HepG2 (cell line): ENCODE measurements around the gene LILRB3. TPM values are rescaled to one million over a fixed set of nuclear protein-coding genes. Genes with fewer than 3 reads are reported as not detected.
A peak's percentile ranks its signal among the peaks of the same experiment; 100 is the strongest.

ENCODE experiments used
- ATAC-seq: fragments of 200-7000 bp; cut with Tn5 transposase; 3 replicates; pipeline ENCODE4 v1.9.1; 2020; ENCODE audit warnings: mild to moderate bottlenecking, moderate library complexity
- BruUV-seq: library from RNA; stranded (reverse); fragments of 400-500 nt; replicated peaks from 2 replicates; lab custom pipeline; 2021; lab: Mats Ljungman, UMichigan
- CTCF ChIA-PET: fragments of 300-600 bp; formaldehyde crosslinking; extraction: SDS; loops from one replicate; lab custom pipeline; 2021; ENCODE audit warnings: low total read pairs, inconsistent platforms, low intra/inter-chr PET ratio; lab: Yijun Ruan, JAX
- POLR2A ChIA-PET: fragments of 350-600 bp; sonication (Branson Sonifier 250); formaldehyde crosslinking; loops from one replicate; lab custom pipeline; 2020; ENCODE audit warnings: antibody characterized with exemption, inconsistent platforms; lab: Yijun Ruan, JAX
- DNase-seq: peaks from one replicate; pipeline ENCODE4 v3.0.0-alpha.2; 2015; ENCODE audit warnings: low spot score
- FAIRE-seq: peaks from 3 replicates; lab custom pipeline; 2011; peaks lifted over from hg19 to GRCh38; lab: Jason Lieb, UNC
- H2AFZ ChIP-seq: one replicate; pipeline ENCODE4 v1.6.1; 2011; ENCODE audit warnings: low read length, inconsistent platforms
- H3K27ac ChIP-seq: fragments of 300-600 bp; 3 replicates; pipeline ENCODE4 v1.8.0; 2011; ENCODE audit warnings: mixed run types, mild to moderate bottlenecking, mixed read lengths, low read length, inconsistent platforms; ENCODE audit not compliant: insufficient read depth; ENCODE audit errors: extremely low read length
- H3K27me3 ChIP-seq, 2 experiments: fragments of 200-600 bp in 1 of 2; 2 replicates in 1 of 2; 3 replicates in 1 of 2; pipeline versions ENCODE4 v1.6.0 to v1.8.0; 2011; ENCODE audit warnings: low read length in 2 of 2, mild to moderate bottlenecking in 2 of 2, moderate library complexity in 2 of 2, inconsistent platforms in 1 of 2; ENCODE audit not compliant: insufficient read depth in 2 of 2, control insufficient read depth in 1 of 2
- H3K36me3 ChIP-seq, 2 experiments: fragments of 200-600 bp in 1 of 2; replicated peaks in 1 of 2; 2 replicates in 1 of 2; 3 replicates in 1 of 2; pipeline versions ENCODE4 v1.5.1 to v1.8.0; 2011; ENCODE audit warnings: low read length in 2 of 2, inconsistent platforms in 1 of 2; ENCODE audit not compliant: insufficient read depth in 2 of 2, control insufficient read depth in 1 of 2
- H3K4me1 ChIP-seq: 2 replicates; pipeline ENCODE4 v1.5.1; 2012; ENCODE audit warnings: low read length, inconsistent platforms; ENCODE audit not compliant: insufficient read depth
- H3K4me2 ChIP-seq: 2 replicates; pipeline ENCODE4 v1.6.0; 2011; ENCODE audit warnings: low read depth, low read length, inconsistent platforms
- H3K4me3 ChIP-seq, 3 experiments: fragments of 200-600 bp in 1 of 3; sonication (generic), shearing (Covaris generic) in 1 of 3; replicated peaks in 1 of 3; 2 replicates each; pipeline ENCODE4 v1.5.1; 2011 to 2016; ENCODE audit warnings: low read length in 3 of 3, inconsistent platforms in 2 of 3, low read depth in 2 of 3, mild to moderate bottlenecking in 2 of 3, control low read depth in 1 of 3, mixed read lengths in 1 of 3; ENCODE audit not compliant: insufficient read depth in 1 of 3
- H3K79me2 ChIP-seq: one replicate; pipeline ENCODE4 v1.6.1; 2011; ENCODE audit warnings: low read length, inconsistent platforms; ENCODE audit not compliant: insufficient read depth
- H3K9ac ChIP-seq: 2 replicates; pipeline ENCODE4 v1.6.0; 2011; ENCODE audit warnings: mild to moderate bottlenecking, low read depth, low read length, inconsistent platforms; ENCODE audit not compliant: insufficient read depth
- H3K9me3 ChIP-seq: 2 replicates; pipeline ENCODE4 v1.5.1; 2012; ENCODE audit warnings: mild to moderate bottlenecking, low read length
- H4K20me1 ChIP-seq: 2 replicates; pipeline ENCODE4 v1.6.0; 2011; ENCODE audit warnings: inconsistent platforms, mild to moderate bottlenecking, low read length, moderate library complexity; ENCODE audit not compliant: insufficient read depth
- IRF1 ChIP-seq: sonication (generic); formaldehyde crosslinking; IDR thresholded peaks from 2 replicates; pipeline ENCODE4 v1.4.0; 2020; ENCODE audit warnings: low read depth, mild to moderate bottlenecking, missing genetic modification reagents
- PHF8 ChIP-seq: sonication (generic); formaldehyde crosslinking; IDR thresholded peaks from 2 replicates; pipeline ENCODE4 v1.5.0; 2020; ENCODE audit warnings: missing genetic modification reagents
- SIN3A ChIP-seq: IDR thresholded peaks from 2 replicates; pipeline ENCODE4 v1.6.1; 2011; ENCODE audit warnings: low read depth, mild to moderate bottlenecking, control low read depth, low read length, borderline replicate concordance
- SP2 ChIP-seq: sonication (generic); formaldehyde crosslinking; IDR thresholded peaks from 2 replicates; pipeline ENCODE4 v1.5.1; 2020; ENCODE audit warnings: mild to moderate bottlenecking, missing genetic modification reagents
- STAT5B ChIP-seq: sonication (generic); formaldehyde crosslinking; IDR thresholded peaks from 2 replicates; pipeline ENCODE4 v1.4.0; 2020; ENCODE audit warnings: missing genetic modification reagents
- TAF15 ChIP-seq: fragments of 200-400 bp; formaldehyde crosslinking; IDR thresholded peaks from one replicate; pipeline ENCODE4 v1.6.1; 2018; ENCODE audit warnings: mild to moderate bottlenecking, low read depth, low read length; ENCODE audit not compliant: poor library complexity, severe bottlenecking
- TEAD3 ChIP-seq: optimal IDR thresholded peaks from 2 replicates; pipeline ENCODE3; 2016; ENCODE audit warnings: borderline replicate concordance
- ZNF687 ChIP-seq: sonication (generic); formaldehyde crosslinking; IDR thresholded peaks from 2 replicates; pipeline ENCODE4 v1.5.1; 2020; ENCODE audit warnings: mild to moderate bottlenecking, missing genetic modification reagents, moderate library complexity
- WGBS: methylation state at CpG from one replicate; pipeline ENCODE4 v1.1.6; 2017; ENCODE audit warnings: low lambda C conversion rate; 5-methylcytosine and 5-hydroxymethylcytosine counted together
- in situ Hi-C: cut with HindIII; loops from 2 replicates; pipeline ENCODE4 v1.10.0; 2017; ENCODE audit warnings: low pct_unique_long_range_greater_than_20kb; ENCODE audit not compliant: extremely low pct_ligation_motif_present
- intact Hi-C: fragments of 100-400 bp; cut with micrococcal nuclease; formaldehyde crosslinking; loops from one replicate; pipeline ENCODE4 v1.10.0; 2022; ENCODE audit not compliant: unreplicated experiment
- polyA plus RNA-seq, 8 experiments: library from polyadenylated mRNA; depleted of rRNA in 3 of 8; stranded (reverse) in 7 of 8; unstranded in 1 of 8; fragments of >200 nt; fragmentation: Illumina TruSeq in 4 of 8; extraction: Trizol in 4 of 8; gene quantifications; 2 replicates each; pipeline versions ENCODE4 v1.2.1 to v1.2.3, GENCODE V29; 2011 to 2016; ENCODE audit warnings: low read depth in 4 of 8, missing spikeins in 1 of 8, mixed read lengths in 1 of 8; ENCODE audit not compliant: insufficient read depth in 1 of 8
- total RNA-seq, 5 experiments: library from RNA; depleted of rRNA; stranded (reverse); fragments of >200 nt; fragmentation: Illumina TruSeq; extraction: Trizol; gene quantifications; 2 replicates each; pipeline ENCODE4 v1.2.3, GENCODE V29; 2016; ENCODE audit warnings: low read depth in 1 of 5
- TF ChIP-seq, protein P1 (sequence below): sonication (generic); formaldehyde crosslinking; IDR thresholded peaks from 2 replicates; pipeline ENCODE4 v1.4.0; 2020; ENCODE audit warnings: missing genetic modification reagents, borderline replicate concordance
- TF ChIP-seq, protein P2 (sequence below): IDR thresholded peaks from 2 replicates; pipeline ENCODE4 v1.6.1; 2016; ENCODE audit warnings: low read depth
- TF ChIP-seq, protein P3 (sequence below): sonication (generic); formaldehyde crosslinking; IDR thresholded peaks from 2 replicates; pipeline ENCODE4 v1.4.0; 2020; ENCODE audit warnings: mild to moderate bottlenecking, missing genetic modification reagents

LILRB3 gene
- total and polyA plus RNA-seq, 2 of the 13 experiments (the other 11 are each of a cell fraction or from before 2014, with no cell fraction given) = 0.22 TPM; not detected in 1

- 0 out of 2 replicates have a peak, but pooled peaks have one; percentile 35 for TF ChIP-seq ZNF687 (CRISPR knock-in tag)
These were observed 11.6 kb downstream of the LILRB3 start (continued) for GRCh38 chr19:54211235-54211634.

GRCh38 chr19:54209811-54210494, 12.9 kb downstream of the LILRB3 start:
- Histone ChIP-seq H4K20me1 (peaks cover 42% of the 10 kb centered on the region), H3K27ac (peak overlapping the region; percentile 80), H3K4me3 (peak overlapping the region; percentile 11 to 55 (median 15); a peak in 4 of 6 replicates), H3K4me1 (peaks cover 68% of the 10 kb centered on the region), H3K4me2 (peak overlapping the region; percentile 83), H3K36me3 (peaks cover 19 to 31% of the 10 kb centered on the region in 2 experiments), H3K9ac (peak overlapping the region; percentile 57), H3K9me3 (no peaks in the 10 kb centered on the region), H2AFZ (no peak overlapping the region), H3K79me2 (peaks cover 12% of the 10 kb centered on the region), H3K27me3 (no peaks in the 10 kb centered on the region)
- ATAC-seq (peak; percentile 73), DNase-seq (peak; percentile 98), FAIRE-seq (peak; percentile 100)
- POLR2A ChIA-PET = interaction anchor here (2.1 to 4.9 kb wide), 4 partner anchors 12 to 73 kb away, joined by 8 to 114 read pairs (median 48); partner anchors contain the start of genes CNOT3, LENG1, MBOAT7 and RPS9
- BruUV-seq = no TSS peak
- under 1% methylated on average over 10 of the region's 10 CpGs for WGBS
- CTCF ChIA-PET = interaction anchor here (0.9 kb wide), 1 partner anchor 22 kb away, joined by 3 read pairs; no protein-coding TSS in a partner anchor
- in situ Hi-C loops (no loop called here), intact Hi-C loops (loop anchor here (2.0 kb wide), 2 partner anchors 19 to 21 kb away; partner anchors contain the start of gene TSEN34)
- TF ChIP-seq TEAD3 (CRISPR knock-in tag) (peak; percentile 78), IRF1 (CRISPR knock-in tag) (no peak), PHF8 (no peak), STAT5B (CRISPR knock-in tag) (no peak), TAF15 (no peak), SP2 (CRISPR knock-in tag) (no peak), SIN3A (peak; percentile 68; the same call in 1 of the 2 replicates)
- TF ChIP-seq, protein P1, sequence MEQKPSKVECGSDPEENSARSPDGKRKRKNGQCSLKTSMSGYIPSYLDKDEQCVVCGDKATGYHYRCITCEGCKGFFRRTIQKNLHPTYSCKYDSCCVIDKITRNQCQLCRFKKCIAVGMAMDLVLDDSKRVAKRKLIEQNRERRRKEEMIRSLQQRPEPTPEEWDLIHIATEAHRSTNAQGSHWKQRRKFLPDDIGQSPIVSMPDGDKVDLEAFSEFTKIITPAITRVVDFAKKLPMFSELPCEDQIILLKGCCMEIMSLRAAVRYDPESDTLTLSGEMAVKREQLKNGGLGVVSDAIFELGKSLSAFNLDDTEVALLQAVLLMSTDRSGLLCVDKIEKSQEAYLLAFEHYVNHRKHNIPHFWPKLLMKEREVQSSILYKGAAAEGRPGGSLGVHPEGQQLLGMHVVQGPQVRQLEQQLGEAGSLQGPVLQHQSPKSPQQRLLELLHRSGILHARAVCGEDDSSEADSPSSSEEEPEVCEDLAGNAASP (CRISPR knock-in tag) = peak; percentile 64; the same call in 1 of the 2 replicates
- TF ChIP-seq, protein P2, sequence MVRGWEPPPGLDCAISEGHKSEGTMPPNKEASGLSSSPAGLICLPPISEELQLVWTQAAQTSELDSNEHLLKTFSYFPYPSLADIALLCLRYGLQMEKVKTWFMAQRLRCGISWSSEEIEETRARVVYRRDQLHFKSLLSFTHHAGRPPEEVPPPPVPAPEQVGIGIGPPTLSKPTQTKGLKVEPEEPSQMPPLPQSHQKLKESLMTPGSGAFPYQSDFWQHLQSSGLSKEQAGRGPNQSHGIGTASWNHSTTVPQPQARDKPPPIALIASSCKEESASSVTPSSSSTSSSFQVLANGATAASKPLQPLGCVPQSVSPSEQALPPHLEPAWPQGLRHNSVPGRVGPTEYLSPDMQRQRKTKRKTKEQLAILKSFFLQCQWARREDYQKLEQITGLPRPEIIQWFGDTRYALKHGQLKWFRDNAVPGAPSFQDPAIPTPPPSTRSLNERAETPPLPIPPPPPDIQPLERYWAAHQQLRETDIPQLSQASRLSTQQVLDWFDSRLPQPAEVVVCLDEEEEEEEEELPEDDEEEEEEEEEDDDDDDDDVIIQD (CRISPR knock-in tag) = peak; percentile 48; the same call in 1 of the 2 replicates
- TF ChIP-seq, protein P3, sequence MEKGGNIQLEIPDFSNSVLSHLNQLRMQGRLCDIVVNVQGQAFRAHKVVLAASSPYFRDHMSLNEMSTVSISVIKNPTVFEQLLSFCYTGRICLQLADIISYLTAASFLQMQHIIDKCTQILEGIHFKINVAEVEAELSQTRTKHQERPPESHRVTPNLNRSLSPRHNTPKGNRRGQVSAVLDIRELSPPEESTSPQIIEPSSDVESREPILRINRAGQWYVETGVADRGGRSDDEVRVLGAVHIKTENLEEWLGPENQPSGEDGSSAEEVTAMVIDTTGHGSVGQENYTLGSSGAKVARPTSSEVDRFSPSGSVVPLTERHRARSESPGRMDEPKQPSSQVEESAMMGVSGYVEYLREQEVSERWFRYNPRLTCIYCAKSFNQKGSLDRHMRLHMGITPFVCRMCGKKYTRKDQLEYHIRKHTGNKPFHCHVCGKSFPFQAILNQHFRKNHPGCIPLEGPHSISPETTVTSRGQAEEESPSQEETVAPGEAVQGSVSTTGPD (CRISPR knock-in tag) = no peak
